Activated T-cell treated with anti-CD3 and anti-CD28 coated beads, Interleukin-2, amount 50 U/mL, for 4 hours (primary cell): ENCODE data around the gene DBH. TPM values are rescaled to one million over a fixed set of nuclear protein-coding genes. Genes with fewer than 3 reads are reported as not detected.
A peak's percentile ranks its signal among the peaks of the same experiment; 100 is the strongest.

Experiments
- ATAC-seq, 2 donors: fragments of 200-7000 bp; cut with Tn5 transposase; one replicate each; pipeline ENCODE4 v1.10.0; 2021
- DNase-seq: peaks from one replicate; pipeline ENCODE4 v3.0.0-alpha.2; 2020
- H3K27me3 Mint-ChIP-seq: one replicate; pipeline ENCODE4 v1.8.0; 2021; ENCODE audit warnings: low read depth, mixed read lengths
- H3K36me3 Mint-ChIP-seq: one replicate; pipeline ENCODE4 v1.8.0; 2022; ENCODE audit warnings: mixed read lengths; ENCODE audit not compliant: insufficient read depth
- H3K4me1 Mint-ChIP-seq: one replicate; pipeline ENCODE4 v1.8.0; 2021; ENCODE audit warnings: low read depth, mixed read lengths
- H3K4me3 Mint-ChIP-seq: one replicate; pipeline ENCODE4 v1.8.0; 2021; ENCODE audit warnings: mild to moderate bottlenecking, moderate library complexity, mixed read lengths
- H3K9me3 Mint-ChIP-seq: one replicate; pipeline ENCODE4 v1.8.0; 2021; ENCODE audit warnings: mixed read lengths
- total RNA-seq, 3 donors: library from RNA; stranded (reverse); gene quantifications; one replicate each; pipeline ENCODE4 v1.2.1, GENCODE V29; 2021

Gene DBH
- total RNA-seq, 3 donors from 2014 or later = not detected

DNA sequence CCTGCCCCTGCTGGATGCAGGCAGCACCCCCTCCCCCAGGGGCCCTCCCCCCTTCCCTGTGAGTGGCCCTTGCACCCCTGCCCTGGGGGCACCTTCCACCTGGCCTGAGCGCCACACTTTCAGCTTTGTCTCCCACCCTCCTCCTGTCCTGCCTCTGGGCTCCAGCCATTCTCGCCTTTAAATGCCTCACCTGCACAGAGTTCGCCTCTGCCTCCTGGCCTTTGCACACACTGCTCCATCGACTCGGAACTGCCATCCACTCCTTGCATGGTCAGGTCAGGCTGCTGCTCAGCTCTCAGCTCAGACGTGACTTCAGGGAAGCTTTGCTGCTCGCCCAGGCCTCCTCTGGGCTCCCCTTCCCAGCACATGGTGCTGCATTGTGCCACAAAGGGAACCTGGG is 37.2 kb upstream of the DBH start:
- Mint-ChIP-seq H3K36me3 (no peaks in the 10 kb centered on the region), H3K4me3 (no peak overlapping the region), H3K9me3 (peaks cover 9% of the 10 kb centered on the region), H3K27me3 (peaks cover under 1% of the 10 kb centered on the region), H3K4me1 (no peaks in the 10 kb centered on the region)
- DNase-seq (no peak), ATAC-seq (no peak)

DNA sequence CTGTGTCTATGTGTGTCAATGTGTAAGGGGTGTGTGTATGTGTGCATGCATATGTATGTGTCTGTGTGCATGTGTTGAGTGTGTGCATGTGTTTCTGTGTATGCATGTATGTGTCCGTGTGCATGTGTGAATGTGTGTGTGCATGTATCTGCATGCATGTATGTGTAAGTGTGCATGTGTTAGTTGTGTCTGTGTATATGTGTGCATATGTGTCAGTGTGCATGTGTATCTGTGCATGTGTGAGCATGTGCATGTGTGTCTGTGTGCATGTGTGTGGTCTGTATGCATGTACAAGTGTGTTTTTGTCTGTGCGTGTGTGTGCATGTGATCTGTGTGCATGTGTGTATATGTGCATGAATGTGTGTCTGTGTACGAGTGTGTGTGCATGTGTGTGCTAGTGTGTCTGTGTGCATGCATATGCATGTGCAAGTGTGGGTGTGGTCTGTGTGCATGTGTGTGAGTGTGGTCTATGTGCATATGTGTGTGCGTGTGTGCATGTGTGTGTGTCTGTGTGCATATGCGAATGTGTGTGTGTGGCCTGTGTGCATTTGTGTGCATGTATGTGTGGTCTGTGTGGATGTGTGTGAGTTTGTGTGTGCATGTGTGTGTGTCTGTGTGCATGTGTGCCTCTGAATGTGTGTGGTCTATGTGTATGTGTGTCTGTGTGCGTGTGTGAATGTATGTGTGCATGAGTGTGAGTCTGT is 36.5 kb upstream of the DBH start:
- DNase-seq (no peak), ATAC-seq (no peak)
- H3K9me3 Mint-ChIP-seq = peaks cover 9% of the 10 kb centered on the region
- H3K4me3 Mint-ChIP-seq = no peak overlapping the region
- H3K4me1 Mint-ChIP-seq = peaks cover 4% of the 10 kb centered on the region
- H3K27me3 Mint-ChIP-seq = peaks cover 3% of the 10 kb centered on the region
- H3K36me3 Mint-ChIP-seq = no peaks in the 10 kb centered on the region

DNA sequence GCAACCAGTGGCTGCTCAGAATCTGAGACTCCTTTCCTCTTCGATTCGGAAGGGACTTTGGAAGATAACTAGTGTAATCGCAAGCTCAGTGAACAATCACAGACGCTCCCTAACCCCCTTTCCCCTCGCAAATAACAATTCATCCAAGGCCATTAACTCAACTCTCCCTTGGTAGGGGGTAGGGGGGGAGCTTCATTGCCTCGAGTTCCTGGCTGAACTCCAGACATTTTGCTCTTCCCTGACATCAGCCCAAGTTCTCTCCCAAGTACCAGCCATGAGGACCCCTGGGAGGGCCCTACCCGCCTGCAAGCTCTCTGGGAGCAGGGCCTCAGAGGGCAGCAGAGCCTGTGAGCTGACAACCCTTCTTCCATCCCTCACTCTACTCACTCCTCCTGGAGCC is 35.4 kb upstream of the DBH start:
- no peaks in the 10 kb centered on the region for H3K36me3 Mint-ChIP-seq
- peaks cover 8% of the 10 kb centered on the region for H3K4me1 Mint-ChIP-seq
- H3K9me3 Mint-ChIP-seq = peaks cover 9% of the 10 kb centered on the region
- no peak for DNase-seq
- H3K27me3 Mint-ChIP-seq = peaks cover 5% of the 10 kb centered on the region
- no peak overlapping the region for H3K4me3 Mint-ChIP-seq
- ATAC-seq = no peak

DNA sequence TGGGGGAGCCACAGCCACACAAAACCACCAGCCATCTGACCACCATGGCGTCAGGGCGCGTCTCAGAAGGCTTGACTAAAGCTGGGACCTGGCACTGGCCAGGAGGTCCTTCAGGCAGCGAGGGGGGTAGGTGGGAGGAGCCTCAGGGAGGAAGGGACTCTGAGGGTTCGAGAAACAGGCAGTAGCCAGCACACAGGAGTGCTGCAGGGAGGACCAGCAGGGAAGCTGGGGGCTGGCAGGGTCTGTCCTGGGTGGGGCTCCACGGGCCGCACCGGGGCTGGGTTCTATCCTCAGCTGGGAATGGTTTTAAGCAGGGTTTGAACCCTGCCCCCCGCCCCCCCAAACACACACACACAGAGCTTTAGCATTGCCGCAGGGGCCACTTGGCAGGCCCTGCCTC is 34.4 kb upstream of the DBH start:
- no peak for ATAC-seq
- H3K36me3 Mint-ChIP-seq = no peaks in the 10 kb centered on the region
- peaks cover 9% of the 10 kb centered on the region for H3K9me3 Mint-ChIP-seq
- H3K4me3 Mint-ChIP-seq = no peak overlapping the region
- DNase-seq = no peak
- H3K4me1 Mint-ChIP-seq = peaks cover 8% of the 10 kb centered on the region
- peaks cover 11% of the 10 kb centered on the region for H3K27me3 Mint-ChIP-seq

DNA sequence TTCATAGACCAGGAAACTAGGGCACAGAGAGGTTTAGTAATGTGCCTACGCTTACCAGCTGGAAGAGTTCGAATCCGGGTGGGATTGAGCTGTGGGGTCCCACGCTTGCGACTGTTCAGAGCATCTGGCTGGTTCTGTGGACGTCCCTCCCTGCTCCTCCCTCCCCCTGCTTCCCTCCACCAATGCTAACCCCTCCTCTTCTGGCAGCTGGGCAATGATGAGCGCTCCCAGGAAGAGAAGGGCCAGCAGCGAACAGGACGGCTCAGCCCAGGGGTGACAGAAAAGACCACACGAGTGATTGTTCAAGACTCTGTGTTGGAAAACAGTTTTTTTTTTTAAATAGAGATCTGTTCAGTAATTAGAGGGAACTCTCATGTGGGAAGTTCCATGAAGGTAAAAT is 33.9 kb upstream of the DBH start:
- Mint-ChIP-seq H3K36me3 (no peaks in the 10 kb centered on the region), H3K4me1 (peaks cover 8% of the 10 kb centered on the region), H3K27me3 (peaks cover 17% of the 10 kb centered on the region), H3K4me3 (no peak overlapping the region), H3K9me3 (peaks cover 4% of the 10 kb centered on the region)
- DNase-seq (no peak), ATAC-seq (no peak)

DNA sequence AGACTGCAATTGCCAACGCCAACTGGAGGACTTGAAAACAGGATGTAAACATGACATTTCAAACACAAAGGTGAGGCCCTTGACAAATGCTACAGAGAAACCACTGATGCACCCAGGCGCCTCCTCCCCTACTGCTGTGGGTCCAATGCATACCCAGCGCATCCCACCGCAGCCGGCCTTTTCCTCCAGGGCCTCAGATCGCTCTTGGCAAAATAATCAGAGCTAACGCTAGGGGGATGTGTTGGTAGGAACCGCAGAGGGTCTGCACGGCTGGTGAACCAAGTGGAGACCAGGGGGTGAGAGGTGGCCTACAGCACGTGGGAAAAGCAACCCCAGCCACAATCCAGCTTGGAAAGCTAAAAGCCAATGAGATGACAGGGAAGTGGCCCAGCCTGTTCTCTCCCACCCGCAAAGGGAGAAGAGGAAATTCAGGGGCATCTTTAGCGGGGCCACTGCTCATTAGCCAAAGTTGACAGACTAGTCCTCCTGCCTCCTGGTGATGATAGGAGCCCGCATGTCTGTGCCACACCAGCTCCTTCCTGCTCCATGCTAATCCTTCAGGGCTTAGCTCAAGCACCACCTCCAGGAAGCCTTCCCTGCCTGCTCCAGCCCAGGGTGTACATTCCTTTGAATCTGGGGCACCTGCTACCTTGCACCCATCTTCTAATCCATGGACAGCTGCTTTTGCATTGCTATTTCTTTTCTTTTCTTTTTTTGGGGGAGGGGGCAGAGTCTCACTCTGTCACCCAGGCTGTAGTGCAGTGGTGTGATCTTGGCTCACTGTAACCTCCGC is 32.8 kb upstream of the DBH start:
- Mint-ChIP-seq H3K27me3 (peaks cover 26% of the 10 kb centered on the region), H3K4me1 (peaks cover 11% of the 10 kb centered on the region), H3K4me3 (no peak overlapping the region), H3K9me3 (no peaks in the 10 kb centered on the region), H3K36me3 (no peaks in the 10 kb centered on the region)
- DNase-seq = no peak
- ATAC-seq = no peak

DNA sequence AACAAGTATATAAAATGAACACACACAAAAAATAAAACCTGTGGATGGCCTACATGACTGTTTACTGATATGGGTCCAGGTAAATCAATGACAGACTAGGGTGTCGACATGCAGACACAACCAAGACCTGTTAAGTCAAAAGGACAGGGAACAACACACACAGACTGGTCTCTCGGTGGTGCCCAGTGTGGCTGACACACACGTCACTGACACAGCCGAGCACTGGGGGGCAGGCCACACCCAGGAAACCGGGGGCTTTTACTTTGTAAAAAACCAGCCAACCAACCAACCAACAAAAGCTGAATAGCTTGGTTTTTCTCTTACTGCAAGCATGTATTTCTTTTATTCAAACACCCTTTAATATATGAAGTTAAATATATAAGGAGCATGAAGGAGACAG is 31.9 kb upstream of the DBH start:
- H3K36me3 Mint-ChIP-seq = no peaks in the 10 kb centered on the region
- H3K4me3 Mint-ChIP-seq = no peak overlapping the region
- peaks cover 30% of the 10 kb centered on the region for H3K27me3 Mint-ChIP-seq
- ATAC-seq (peak in 1 of 2 donors; percentile 48), DNase-seq (peak; percentile 34)
- no peaks in the 10 kb centered on the region for H3K9me3 Mint-ChIP-seq
- H3K4me1 Mint-ChIP-seq = peaks cover 12% of the 10 kb centered on the region

DNA sequence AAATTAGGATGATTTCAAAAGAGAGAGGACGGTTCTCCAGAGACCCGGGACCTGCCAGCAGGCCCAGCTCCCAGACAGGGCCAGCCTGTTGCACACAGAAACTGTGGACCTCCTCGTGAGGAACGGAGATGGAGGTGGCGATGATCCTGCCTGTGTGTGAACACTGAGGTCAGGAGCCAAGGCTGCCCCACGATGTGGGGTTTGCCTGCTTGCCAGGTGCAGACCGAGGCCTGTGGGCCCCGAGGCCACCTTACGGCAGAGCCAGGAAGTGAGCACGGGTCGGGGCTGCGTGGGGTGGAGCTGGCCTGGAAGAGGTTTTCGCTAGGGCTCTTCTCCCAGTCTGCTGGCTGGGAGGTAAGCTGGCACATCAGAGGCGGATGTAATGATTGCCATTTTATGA is 31.3 kb upstream of the DBH start:
- Mint-ChIP-seq H3K4me1 (peaks cover 12% of the 10 kb centered on the region), H3K27me3 (peaks cover 35% of the 10 kb centered on the region), H3K4me3 (no peak overlapping the region), H3K9me3 (no peaks in the 10 kb centered on the region), H3K36me3 (no peaks in the 10 kb centered on the region)
- no peak for DNase-seq
- ATAC-seq = no peak

DNA sequence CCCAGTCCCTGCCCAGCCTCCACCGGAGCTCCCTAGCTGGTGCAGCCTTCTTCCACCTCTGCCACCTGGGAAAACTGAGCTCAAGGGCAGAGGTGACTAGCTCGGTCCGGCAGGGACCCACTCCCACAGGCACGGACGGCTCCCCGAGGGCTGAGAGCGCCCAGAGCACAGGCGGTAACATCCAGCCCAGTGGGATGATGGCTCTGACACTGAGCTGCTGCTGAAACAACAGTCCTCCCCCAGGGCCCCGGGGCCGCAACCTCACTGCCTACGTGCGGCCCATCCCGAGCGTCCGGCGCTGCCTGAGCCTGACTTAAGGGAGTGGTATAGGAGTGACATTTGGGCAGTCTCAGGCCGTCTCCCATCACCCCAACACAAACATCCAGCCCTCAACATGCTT is 30.7 kb upstream of the DBH start:
- Mint-ChIP-seq H3K9me3 (no peaks in the 10 kb centered on the region), H3K36me3 (no peaks in the 10 kb centered on the region), H3K27me3 (peaks cover 41% of the 10 kb centered on the region), H3K4me1 (peaks cover 12% of the 10 kb centered on the region), H3K4me3 (no peak overlapping the region)
- DNase-seq (no peak), ATAC-seq (no peak)

DNA sequence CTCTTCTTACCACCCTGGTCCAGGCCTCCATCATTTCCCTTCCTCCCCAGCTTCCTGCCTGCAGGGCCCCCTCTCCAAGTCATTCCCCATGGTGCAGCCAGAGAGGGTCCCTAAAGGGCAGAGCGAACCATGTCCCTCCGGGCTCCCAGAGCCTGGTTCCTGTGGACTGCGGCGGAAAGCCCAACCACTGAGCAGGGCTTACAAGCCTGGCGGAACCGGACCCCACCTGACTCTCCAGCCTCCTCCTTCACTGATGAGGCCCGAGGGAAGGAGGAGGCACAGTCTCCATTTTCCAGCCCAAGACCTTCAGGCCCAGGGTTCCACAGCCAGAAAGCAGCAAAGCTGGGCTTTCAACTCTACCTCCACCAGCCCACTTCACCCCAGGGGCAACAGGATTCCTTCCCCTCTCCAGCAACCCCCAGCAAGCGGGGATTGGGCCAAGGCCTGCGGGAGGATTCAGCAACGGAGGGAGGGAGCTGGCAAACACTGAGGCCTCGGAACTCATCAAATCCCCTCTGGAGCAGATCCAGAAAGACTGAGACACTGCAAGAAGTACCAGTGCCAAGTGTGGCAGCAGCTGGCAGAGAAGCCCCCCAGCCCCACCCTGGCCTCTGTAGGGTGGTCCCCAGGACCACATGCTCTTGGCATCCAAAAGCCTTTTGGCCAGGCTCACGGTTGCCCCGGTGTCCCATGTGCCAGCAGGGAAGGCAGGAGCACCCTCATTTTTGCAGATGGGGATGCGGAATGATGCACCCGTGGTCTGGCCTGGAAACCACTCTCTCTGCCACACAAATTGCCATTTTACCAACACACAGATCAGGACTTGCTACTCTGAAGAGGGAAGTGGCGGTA is 30.1 kb upstream of the DBH start:
- no peak for ATAC-seq
- Mint-ChIP-seq H3K9me3 (no peaks in the 10 kb centered on the region), H3K4me3 (no peak overlapping the region), H3K27me3 (peaks cover 45% of the 10 kb centered on the region), H3K4me1 (peaks cover 12% of the 10 kb centered on the region), H3K36me3 (no peaks in the 10 kb centered on the region)
- no peak for DNase-seq

DNA sequence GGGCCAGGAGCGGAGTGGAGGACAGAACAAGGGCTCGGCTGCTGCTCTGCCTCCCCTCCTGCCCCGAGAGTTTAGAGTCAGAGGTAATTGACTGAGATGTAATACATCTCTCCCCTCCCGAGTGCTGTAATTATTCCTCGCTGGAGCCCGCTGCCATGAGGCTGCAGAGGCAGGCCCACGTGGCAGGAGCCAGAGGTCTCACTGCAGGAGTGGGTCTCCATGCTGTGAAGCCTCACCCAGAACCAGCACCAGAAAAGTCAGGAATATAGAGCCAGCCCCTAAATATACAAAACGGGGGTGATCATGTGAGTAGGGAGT is 29.5 kb upstream of the DBH start:
- H3K4me1 Mint-ChIP-seq = peaks cover 12% of the 10 kb centered on the region
- no peak overlapping the region for H3K4me3 Mint-ChIP-seq
- peaks cover 51% of the 10 kb centered on the region for H3K27me3 Mint-ChIP-seq
- no peaks in the 10 kb centered on the region for H3K9me3 Mint-ChIP-seq
- DNase-seq (no peak), ATAC-seq (no peak)
- H3K36me3 Mint-ChIP-seq = no peaks in the 10 kb centered on the region

DNA sequence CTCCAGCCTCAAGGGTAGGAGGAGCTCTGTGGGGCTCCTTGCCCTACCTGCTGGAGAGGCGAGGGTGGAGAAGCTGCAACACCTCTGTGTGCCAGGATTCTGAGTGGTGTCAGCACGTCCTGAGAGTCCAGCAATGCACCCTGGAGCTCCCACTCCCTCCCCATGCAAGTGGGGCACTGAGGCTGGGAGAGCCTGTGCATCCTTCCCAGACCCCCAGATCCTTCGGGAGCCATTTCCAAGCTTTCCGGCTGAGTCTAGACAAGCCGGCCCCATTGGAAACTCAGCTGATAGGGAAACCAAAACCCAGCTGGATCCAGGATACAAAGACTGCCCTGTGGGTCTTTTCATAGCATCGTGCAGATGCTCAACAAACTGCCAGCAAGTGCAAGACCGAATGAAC is 28.8 kb upstream of the DBH start:
- Mint-ChIP-seq H3K9me3 (no peaks in the 10 kb centered on the region), H3K4me1 (peaks cover 12% of the 10 kb centered on the region), H3K36me3 (no peaks in the 10 kb centered on the region), H3K4me3 (no peak overlapping the region), H3K27me3 (peaks cover 54% of the 10 kb centered on the region)
- ATAC-seq (no peak), DNase-seq (no peak)

DNA sequence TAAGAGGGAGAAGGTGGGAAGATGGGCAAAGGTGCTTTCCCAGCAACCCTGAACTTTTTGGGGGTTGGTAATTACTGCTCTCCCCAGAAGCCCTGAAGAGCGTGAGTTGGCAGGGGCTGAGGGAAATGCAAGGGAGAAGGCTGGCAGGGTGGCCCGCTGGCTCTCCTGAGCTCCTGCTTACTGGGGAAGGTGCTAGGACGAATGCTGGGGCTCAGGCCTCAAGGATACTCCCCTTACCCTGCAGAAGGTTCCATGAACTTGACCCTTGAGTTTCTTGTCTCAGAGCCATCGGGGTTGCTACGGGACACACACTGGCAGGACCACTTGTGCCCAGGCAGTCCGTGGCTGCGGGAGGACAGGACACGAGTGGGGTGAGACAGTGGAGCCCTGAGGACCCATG is 28.2 kb upstream of the DBH start:
- Mint-ChIP-seq H3K4me1 (peaks cover 12% of the 10 kb centered on the region), H3K9me3 (no peaks in the 10 kb centered on the region), H3K36me3 (no peaks in the 10 kb centered on the region), H3K4me3 (no peak overlapping the region), H3K27me3 (peaks cover 54% of the 10 kb centered on the region)
- ATAC-seq (no peak), DNase-seq (no peak)

DNA sequence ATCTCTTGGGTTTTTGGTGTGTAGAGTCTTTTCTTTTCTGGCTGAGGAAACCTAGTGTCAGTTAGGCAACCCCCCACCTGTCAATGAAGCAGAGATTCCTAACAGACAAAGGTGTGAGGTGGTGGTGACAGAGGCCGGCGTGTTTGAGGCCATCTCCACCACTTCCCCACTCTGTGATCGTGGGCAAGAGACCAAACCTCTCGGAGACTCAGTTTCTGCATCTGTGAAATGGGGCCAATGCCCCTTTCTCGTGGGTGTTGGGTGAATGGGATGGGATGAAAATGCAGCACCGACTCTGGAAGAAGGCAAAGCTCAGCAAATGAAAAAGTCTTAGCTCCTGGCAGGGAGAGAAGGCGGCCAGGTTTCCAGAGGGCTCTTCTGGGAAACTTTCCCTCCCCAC is 27.8 kb upstream of the DBH start:
- Mint-ChIP-seq H3K4me3 (no peak overlapping the region), H3K9me3 (no peaks in the 10 kb centered on the region), H3K4me1 (peaks cover 12% of the 10 kb centered on the region), H3K36me3 (no peaks in the 10 kb centered on the region), H3K27me3 (peaks cover 54% of the 10 kb centered on the region)
- DNase-seq = no peak
- no peak for ATAC-seq
